HG03354 (cell line): ENCODE results near the gene VANGL1.

Experiments
- ATAC-seq: cut with Tn5 transposase; IDR thresholded peaks from one replicate; pipeline ENCODE4 v1.9.1; 2021; ENCODE audit warnings: mild to moderate bottlenecking; ENCODE audit not compliant: unreplicated experiment, poor library complexity, severe bottlenecking

VANGL1 gene

GRCh38 chr1:115687744-115688143 lies 46.0 kb downstream of the VANGL1 start:
- no peak for ATAC-seq

- ATAC-seq: no peak
These were observed 49.2 kb downstream of the VANGL1 start for GRCh38 chr1:115690972-115691371.

- ATAC-seq: no peak
These were observed 50.5 kb downstream of the VANGL1 start for GRCh38 chr1:115692224-115692623.

DNA sequence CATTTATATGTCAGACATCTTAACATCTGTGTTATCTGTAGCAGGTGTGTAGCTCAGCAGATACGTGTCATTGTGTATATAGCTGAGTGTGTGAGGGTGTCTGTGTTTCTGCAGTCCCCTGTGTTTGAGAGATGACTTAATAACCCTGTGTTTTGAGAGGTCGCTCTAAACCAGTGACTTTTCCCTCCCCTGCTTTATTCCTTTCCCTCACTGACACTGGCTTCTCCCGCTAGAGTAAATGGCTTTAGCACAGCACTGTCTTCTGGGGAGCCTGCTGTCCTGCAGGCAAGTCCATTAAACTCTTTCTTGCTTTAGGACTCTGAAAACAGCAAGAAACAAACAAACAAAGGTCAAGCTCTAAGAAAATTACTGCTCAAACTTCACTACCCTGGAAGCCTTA lies 53.0 kb downstream of the VANGL1 start:
- no peak for ATAC-seq

DNA sequence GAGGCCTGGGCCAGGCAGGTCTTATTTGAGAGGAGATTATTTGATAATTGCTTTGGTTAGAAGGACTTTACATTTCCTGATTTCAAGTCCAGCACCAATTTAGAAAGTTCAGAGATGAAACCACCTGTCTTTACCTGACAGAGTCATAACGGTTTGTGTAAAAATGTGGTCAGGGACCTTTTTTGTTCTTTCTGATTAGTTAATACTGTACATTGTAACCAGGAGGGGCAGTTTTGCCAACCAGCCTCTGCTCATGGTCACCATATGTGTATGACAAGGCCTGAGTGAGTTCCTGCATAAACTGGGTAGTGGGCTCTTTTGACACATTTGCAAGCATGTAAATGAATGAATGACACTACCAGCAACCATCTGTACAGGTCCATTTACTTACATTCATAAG lies 55.8 kb downstream of the VANGL1 start:
- ATAC-seq: no peak

- no peak for ATAC-seq
These were observed 59.3 kb downstream of the VANGL1 start for GRCh38 chr1:115701090-115701489.

DNA sequence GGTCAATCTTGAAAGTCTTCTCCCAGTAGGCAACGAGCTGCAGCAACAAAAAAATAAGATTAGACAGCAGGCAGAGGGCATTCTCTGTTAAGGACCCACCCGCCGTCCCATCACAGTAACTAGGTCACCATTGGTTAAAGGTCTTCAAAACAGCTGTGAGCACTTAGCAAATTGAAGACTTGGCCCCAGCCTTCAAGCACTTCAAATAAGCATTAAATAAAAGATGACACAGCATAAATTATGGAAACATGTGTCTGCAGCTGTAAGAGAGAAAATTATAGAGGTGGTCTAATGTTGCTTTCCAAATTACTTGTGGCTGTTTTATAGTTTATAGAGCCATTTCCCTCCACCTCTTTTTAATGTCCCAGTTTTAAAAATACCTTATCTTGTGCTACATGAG lies 61.2 kb downstream of the VANGL1 start:
- ATAC-seq: no peak

GRCh38 chr1:115705085-115705951 lies 63.5 kb downstream of the VANGL1 start:
- ATAC-seq: no peak

DNA sequence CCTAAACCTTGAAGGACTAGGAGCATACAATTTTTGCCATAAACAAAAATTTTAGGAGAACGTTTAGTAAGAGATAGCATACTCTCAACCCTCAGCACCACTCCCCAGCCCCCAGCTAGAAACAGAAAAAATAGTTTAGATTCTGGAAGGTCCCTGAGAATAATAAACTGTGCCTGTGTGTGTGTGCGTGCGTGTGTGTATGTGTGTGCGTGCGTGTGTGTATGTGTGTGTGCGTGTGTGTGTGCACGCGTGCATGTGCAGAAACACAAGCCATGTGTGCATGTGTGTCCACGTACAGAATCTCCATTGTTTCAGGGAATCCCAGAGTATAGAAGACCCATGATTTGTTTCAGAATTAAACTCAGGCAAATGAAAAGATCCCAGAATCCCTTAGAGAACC lies 64.2 kb downstream of the VANGL1 start:
- ATAC-seq: no peak

GRCh38 chr1:115706587-115707425 lies 65.0 kb downstream of the VANGL1 start:
- peak; percentile 68 for ATAC-seq

DNA sequence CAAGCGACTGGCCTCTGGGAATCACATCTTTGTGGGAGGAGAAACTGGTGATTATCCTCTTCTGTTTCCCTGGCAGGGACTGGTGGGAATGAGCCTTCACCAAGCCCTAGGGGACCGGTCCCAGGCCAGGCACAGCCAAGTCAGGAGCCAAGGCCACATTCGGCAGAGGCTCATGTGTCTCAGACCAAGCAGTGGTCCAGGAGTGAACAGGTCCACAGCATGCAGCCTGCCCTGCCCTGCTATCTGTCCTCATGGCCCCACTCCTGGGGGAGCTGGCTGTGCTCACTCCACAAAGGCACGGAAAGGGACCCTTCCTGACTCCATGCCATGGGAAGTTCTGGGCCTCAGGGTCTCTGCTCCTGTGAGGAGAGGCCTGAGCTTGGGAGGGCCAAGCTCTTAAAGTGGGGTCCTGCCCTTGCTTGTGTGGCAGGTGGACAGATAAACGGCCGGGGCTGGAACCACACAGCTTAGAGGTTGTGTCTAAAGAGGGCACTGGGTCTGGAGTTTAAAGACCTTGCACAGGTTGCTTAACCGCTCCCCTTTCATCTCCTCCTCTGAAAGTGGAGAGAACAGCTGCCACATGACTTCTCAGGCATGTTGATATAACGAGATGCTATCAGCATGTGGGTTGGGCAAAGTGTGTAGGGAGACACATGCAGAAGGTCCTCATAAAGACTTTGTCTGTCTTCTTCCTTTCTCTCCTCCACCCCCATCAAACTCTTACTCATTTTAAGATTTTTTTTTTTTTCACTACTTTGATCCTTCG lies 69.3 kb downstream of the VANGL1 start:
- no peak for ATAC-seq

DNA sequence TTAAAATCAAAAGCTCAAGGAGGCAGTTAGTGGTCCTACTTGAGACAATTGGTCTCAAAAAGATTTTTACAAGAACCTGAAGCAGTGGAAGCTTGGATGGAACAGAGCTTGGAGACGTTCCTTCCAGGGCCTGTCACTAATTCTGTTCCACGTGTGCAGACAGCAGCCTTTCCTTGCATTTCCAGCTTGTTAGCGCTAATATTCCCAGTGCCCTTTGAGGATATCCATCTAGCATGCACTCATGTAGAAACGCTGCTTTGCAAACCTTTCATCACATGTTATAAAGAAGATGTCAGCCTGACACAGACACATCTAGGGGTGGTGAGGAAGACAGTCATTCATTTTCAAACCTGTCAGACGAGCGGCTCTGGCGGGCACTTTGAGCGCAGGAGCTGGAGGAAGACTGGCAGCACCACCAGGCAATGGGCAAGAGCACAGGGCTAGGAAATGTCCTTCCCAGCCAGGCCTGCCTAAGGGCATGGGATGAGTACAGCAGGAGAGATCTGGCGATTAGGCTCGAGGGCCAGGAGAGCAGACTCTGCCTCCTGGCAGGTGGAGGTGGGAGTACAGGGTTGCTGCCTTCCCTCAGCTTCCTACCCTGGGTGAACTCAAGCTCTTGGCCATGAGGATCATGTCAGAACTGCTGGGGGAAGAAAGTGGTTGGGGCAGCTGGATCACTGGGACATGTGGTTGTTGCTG lies 71.3 kb downstream of the VANGL1 start:
- no peak for ATAC-seq

GRCh38 chr1:115713906-115714305 lies 72.1 kb downstream of the VANGL1 start:
- ATAC-seq: no peak

DNA sequence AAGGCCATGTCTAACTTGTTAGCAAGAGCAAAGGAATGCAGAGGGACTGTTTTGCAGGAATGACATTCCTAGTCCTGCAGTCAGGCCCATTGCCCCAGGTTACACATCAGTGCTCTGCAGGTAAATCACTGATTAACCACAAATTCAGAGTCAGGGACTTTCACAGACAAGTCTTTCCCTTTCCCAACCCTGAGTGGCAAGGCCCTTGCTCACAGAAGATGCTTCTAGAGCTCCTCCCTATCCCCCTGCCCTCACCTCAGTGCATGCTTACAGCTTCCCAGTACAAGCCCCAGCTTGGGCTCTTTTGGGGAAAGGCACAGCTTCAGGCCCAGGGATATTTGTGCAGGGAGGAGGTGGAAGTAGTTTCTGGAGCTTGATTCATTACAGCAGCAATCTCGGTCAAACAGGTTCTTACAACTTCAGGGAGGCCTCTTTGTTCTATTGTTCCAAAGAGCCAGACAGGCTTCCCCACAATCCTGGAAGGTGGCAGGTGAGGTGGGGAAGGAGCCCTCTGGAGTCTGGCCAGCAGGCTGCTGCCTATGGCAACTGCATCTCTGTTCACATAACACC lies 72.9 kb downstream of the VANGL1 start:
- ATAC-seq: no peak

DNA sequence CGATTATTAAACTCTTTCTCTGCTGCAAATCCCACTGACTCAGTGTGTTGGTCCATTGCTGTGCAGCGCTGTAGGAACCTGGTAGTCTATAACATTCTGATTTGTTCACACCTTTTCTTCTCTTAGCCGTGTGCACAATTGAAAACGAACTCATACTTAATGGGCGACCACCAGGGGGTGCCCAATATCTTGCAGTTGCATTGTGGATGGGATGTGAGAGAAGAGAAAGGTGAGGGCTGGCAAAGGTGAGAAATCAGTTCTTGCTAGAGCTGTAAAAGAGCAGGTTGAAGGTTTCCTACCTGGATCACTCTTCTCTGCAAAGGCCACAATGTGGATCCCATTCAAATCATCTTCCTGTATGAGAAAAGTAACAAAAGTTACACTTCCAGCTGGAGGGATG lies 75.8 kb downstream of the VANGL1 start:
- ATAC-seq: no peak

- ATAC-seq: no peak
These were observed 76.4 kb downstream of the VANGL1 start for GRCh38 chr1:115718011-115718754.

DNA sequence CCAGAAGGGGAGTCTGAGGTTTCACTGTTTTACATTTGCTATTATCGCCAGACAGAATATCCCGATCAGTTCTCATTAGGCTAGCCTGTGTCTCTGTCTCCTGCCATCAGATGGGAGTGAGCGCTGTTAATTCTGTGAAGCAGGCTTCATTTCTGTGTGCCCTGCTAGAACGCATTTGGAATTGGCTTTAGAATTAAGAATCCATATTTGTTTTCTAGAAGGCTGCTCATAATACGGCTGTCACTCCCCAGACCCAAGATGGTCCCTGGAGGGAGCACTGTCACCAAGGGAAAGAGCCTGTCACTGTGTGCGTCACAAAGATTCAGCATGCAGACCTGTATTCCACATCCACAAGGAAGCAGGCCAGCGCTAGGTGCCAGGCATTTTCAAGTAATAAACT lies 77.5 kb downstream of the VANGL1 start:
- no peak for ATAC-seq

DNA sequence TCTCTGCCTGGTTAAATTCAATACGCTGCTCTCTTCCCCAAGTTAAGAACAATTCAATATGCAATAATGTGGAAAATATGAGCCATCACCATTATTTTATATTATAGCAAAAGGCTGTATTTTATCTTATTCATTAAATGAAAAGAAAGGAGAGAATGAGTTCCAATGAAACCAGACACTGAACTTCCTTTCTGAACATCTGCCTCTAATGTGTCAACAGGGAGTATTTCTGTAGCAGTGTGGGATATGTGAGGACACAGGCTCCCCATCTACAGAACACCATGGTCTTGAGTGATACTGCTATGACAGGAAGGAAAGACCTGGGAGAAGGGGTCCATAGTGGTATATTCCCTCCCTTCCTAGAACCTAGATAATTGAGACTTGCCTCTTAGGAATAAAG lies 80.5 kb downstream of the VANGL1 start:
- no peak for ATAC-seq

DNA sequence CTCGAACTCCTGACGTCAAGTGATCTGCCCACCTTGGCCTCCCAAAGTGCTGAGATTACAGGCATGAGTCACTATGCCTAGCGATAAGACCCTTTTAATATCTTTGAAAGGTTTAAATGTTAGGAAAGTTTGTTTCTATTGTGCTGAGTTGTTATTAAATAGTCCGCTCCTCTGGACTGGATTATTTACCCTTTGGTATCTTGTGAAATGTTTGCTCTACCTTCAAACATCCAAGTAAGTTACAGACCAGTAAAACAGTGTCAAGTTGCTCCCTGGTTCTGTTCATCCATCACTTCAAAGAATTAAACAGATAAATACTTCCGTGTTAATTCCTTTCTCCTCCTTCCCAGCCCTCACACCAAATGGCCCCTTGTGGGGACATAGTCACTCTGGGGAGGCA lies 82.0 kb downstream of the VANGL1 start:
- no peak for ATAC-seq
